SU-DHL-6 (cell line): ENCODE results near the gene SMIM11.

ENCODE experiments used
- H2AFZ ChIP-seq: fragments of 200-600 bp; sonication (generic); 2 replicates; pipeline ENCODE4 v1.6.1; 2014; ENCODE audit warnings: low read depth, mild to moderate bottlenecking, moderate library complexity, mixed read lengths, antibody characterized with exemption, low read length; ENCODE audit not compliant: severe bottlenecking
- H3F3A ChIP-seq: fragments of 200-600 bp; shearing (Covaris generic); 2 replicates; pipeline ENCODE4 v1.6.0; 2016; ENCODE audit warnings: antibody characterized with exemption, mild to moderate bottlenecking; ENCODE audit not compliant: insufficient read depth
- H3K27ac ChIP-seq: fragments of 200-600 bp; sonication (generic); 2 replicates; pipeline ENCODE4 v1.5.1; 2016; ENCODE audit warnings: low read depth, mild to moderate bottlenecking, low read length, moderate library complexity, mixed read lengths
- H3K27me3 ChIP-seq: fragments of 200-600 bp; sonication (generic), shearing (Covaris generic); 2 replicates; pipeline ENCODE4 v1.6.0; 2014; ENCODE audit warnings: mild to moderate bottlenecking, low read length
- H3K36me3 ChIP-seq: fragments of 200-600 bp; sonication (generic); 2 replicates; pipeline ENCODE4 v1.6.1; 2014; ENCODE audit warnings: mild to moderate bottlenecking, low read length, mixed read lengths
- H3K4me2 ChIP-seq: fragments of 300-600, 200-600 bp; shearing (Covaris generic), sonication (generic); 2 replicates; pipeline ENCODE4 v1.6.0; 2014; ENCODE audit warnings: low read length, low read depth, mild to moderate bottlenecking; ENCODE audit not compliant: poor library complexity, severe bottlenecking
- H3K4me3 ChIP-seq: fragments of 200-600 bp; sonication (generic); 2 replicates; pipeline ENCODE4 v1.5.1; 2014; ENCODE audit warnings: antibody characterized with exemption, low read length, mild to moderate bottlenecking, mixed read lengths; ENCODE audit not compliant: insufficient read depth, poor library complexity, severe bottlenecking
- H3K79me2 ChIP-seq: fragments of 200-600 bp; sonication (generic); 2 replicates; pipeline ENCODE4 v1.6.1; 2014; ENCODE audit warnings: mild to moderate bottlenecking, low read length, moderate library complexity; ENCODE audit not compliant: insufficient read depth
- H3K9ac ChIP-seq: fragments of 200-600 bp; sonication (generic); 2 replicates; pipeline ENCODE4 v1.7.0; 2014; ENCODE audit warnings: mild to moderate bottlenecking, low read length
- H3K9me2 ChIP-seq: fragments of 200-600 bp; sonication (generic); replicated peaks from 2 replicates; pipeline ENCODE4 v1.6.1; 2014; ENCODE audit warnings: low read length; ENCODE audit not compliant: insufficient read depth
- H3K9me3 ChIP-seq: fragments of 200-600 bp; sonication (generic); 2 replicates; pipeline ENCODE4 v1.6.1; 2014; ENCODE audit warnings: low read length, mixed read lengths; ENCODE audit not compliant: insufficient read depth
- H4K20me1 ChIP-seq: fragments of 200-600 bp; sonication (generic); 2 replicates; pipeline ENCODE4 v1.6.1; 2014; ENCODE audit warnings: low read depth, mild to moderate bottlenecking, antibody characterized with exemption, low read length, moderate library complexity, mixed read lengths
- EZH2phosphoT487 ChIP-seq: fragments of 200-600 bp; sonication (generic), shearing (Covaris generic); conservative IDR thresholded peaks from 2 replicates; pipeline ENCODE4 v1.6.1; 2018; ENCODE audit warnings: mild to moderate bottlenecking, antibody characterized with exemption, low read length, moderate library complexity, mixed read lengths
- TF ChIP-seq, protein P1 (sequence below): fragments of 200-600 bp; sonication (generic); IDR thresholded peaks from one replicate; pipeline ENCODE4 v1.5.1; 2017; ENCODE audit warnings: antibody characterized with exemption, mild to moderate bottlenecking, low read length, moderate library complexity; ENCODE audit not compliant: insufficient read depth, poor library complexity, severe bottlenecking

Gene SMIM11

DNA sequence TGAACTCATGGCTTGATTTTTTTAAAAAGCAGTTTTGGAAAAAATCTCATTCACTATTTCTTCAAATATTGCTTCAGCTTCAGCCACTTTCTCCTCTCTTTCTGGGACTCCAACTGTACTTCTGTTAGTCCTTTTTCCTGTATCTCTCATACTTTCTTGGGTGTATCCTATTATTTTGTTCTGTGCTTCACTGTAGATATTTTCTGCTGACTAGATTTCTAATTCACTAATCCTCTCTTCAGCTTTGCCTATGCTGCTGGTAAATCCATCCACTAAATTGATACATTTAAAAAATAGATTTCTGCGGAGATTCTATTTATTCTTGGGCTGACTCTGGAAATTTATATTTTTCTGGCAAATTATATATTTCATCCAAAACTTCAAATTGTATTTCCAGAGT, 16.4 kb upstream of the SMIM11 start:
- Histone ChIP-seq H3K4me3 (no peak overlapping the region), H3K36me3 (no peaks in the 10 kb centered on the region), H3K9me2 (no peaks in the 10 kb centered on the region), H3K9ac (no peak overlapping the region), H3K4me2 (no peak overlapping the region), H2AFZ (no peak overlapping the region), H3K9me3 (no peaks in the 10 kb centered on the region), H4K20me1 (no peaks in the 10 kb centered on the region), H3F3A (no peaks in the 10 kb centered on the region), H3K79me2 (no peaks in the 10 kb centered on the region), H3K27me3 (no peaks in the 10 kb centered on the region), H3K27ac (no peak overlapping the region)
- TF ChIP-seq, protein P1, sequence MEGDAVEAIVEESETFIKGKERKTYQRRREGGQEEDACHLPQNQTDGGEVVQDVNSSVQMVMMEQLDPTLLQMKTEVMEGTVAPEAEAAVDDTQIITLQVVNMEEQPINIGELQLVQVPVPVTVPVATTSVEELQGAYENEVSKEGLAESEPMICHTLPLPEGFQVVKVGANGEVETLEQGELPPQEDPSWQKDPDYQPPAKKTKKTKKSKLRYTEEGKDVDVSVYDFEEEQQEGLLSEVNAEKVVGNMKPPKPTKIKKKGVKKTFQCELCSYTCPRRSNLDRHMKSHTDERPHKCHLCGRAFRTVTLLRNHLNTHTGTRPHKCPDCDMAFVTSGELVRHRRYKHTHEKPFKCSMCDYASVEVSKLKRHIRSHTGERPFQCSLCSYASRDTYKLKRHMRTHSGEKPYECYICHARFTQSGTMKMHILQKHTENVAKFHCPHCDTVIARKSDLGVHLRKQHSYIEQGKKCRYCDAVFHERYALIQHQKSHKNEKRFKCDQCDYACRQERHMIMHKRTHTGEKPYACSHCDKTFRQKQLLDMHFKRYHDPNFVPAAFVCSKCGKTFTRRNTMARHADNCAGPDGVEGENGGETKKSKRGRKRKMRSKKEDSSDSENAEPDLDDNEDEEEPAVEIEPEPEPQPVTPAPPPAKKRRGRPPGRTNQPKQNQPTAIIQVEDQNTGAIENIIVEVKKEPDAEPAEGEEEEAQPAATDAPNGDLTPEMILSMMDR: no peak
- no peak for TF ChIP-seq EZH2phosphoT487

DNA sequence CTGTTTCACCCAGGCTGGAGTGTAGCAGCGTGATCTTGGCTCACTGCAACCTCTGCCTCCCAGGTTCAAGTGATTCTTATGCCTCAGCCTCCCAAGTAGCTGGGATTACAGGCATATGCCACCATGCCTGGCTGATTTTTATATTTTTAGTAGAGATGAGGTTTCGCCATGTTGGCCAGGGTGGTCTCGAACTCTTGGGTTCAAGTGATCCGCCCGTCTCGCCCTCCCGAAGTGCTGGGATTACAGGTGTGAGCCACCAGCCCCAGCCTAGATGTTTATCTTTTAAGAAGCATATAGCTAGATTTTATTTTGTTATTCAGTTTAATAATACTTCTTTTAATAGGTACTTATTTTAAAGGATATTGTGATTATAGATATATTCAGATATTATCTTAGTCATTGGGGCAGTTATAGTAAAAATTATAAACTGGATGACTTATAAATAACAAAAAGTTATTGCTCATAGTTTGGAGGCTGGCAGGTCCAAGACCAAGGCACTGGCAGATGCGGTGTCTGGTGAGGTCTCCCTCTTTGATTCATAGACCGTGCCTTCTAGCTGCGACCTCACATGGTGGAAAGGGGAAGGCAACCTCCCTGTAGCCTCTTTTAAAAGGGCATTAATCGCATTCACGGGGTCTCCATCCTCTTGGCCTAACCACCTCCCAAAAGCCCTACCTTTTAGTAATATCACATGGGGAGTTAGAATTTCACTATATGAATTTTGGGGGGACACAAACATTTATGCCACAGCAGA, 14.6 kb upstream of the SMIM11 start:
- no peaks in the 10 kb centered on the region for H3F3A ChIP-seq
- H3K27me3 ChIP-seq: no peaks in the 10 kb centered on the region
- no peak overlapping the region for H3K4me2 ChIP-seq
- no peak overlapping the region for H3K9ac ChIP-seq
- no peaks in the 10 kb centered on the region for H3K9me2 ChIP-seq
- H3K9me3 ChIP-seq: no peaks in the 10 kb centered on the region
- no peaks in the 10 kb centered on the region for H4K20me1 ChIP-seq
- H3K36me3 ChIP-seq: no peaks in the 10 kb centered on the region
- no peak overlapping the region for H3K27ac ChIP-seq
- no peak overlapping the region for H3K4me3 ChIP-seq
- no peak for TF ChIP-seq EZH2phosphoT487
- TF ChIP-seq, protein P1: no peak
- no peaks in the 10 kb centered on the region for H3K79me2 ChIP-seq
- no peak overlapping the region for H2AFZ ChIP-seq

DNA sequence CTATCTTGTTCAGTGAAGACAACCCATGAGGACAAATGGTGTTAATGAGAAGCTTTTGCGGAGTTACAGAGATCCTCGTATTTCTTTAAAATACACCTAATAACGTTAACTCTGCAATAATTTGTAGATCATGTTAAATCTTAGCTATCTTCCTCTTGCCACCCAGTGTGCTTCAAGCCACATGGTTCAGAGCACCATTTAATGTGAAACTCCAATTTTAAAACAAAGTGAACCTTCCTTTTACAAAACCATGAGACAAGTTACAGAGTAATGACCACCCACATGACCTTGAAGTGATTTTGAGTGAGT, 13.2 kb upstream of the SMIM11 start:
- Histone ChIP-seq H3F3A (no peaks in the 10 kb centered on the region), H4K20me1 (no peaks in the 10 kb centered on the region), H3K4me3 (no peak overlapping the region), H3K79me2 (no peaks in the 10 kb centered on the region), H3K36me3 (no peaks in the 10 kb centered on the region), H3K9me2 (no peaks in the 10 kb centered on the region), H3K27me3 (no peaks in the 10 kb centered on the region), H3K9me3 (no peaks in the 10 kb centered on the region), H2AFZ (peak overlapping the region; percentile 55), H3K4me2 (no peak overlapping the region), H3K9ac (no peak overlapping the region), H3K27ac (no peak overlapping the region)
- TF ChIP-seq, protein P1: no peak
- no peak for TF ChIP-seq EZH2phosphoT487
